Astrocyte of the hippocampus (primary cell): ENCODE measurements around the gene ACOT7.

Experiments
- DNase-seq: peaks from one replicate; pipeline ENCODE4 v3.0.0; 2011; ENCODE audit warnings: low read depth, low spot score

The ACOT7 gene

DNA sequence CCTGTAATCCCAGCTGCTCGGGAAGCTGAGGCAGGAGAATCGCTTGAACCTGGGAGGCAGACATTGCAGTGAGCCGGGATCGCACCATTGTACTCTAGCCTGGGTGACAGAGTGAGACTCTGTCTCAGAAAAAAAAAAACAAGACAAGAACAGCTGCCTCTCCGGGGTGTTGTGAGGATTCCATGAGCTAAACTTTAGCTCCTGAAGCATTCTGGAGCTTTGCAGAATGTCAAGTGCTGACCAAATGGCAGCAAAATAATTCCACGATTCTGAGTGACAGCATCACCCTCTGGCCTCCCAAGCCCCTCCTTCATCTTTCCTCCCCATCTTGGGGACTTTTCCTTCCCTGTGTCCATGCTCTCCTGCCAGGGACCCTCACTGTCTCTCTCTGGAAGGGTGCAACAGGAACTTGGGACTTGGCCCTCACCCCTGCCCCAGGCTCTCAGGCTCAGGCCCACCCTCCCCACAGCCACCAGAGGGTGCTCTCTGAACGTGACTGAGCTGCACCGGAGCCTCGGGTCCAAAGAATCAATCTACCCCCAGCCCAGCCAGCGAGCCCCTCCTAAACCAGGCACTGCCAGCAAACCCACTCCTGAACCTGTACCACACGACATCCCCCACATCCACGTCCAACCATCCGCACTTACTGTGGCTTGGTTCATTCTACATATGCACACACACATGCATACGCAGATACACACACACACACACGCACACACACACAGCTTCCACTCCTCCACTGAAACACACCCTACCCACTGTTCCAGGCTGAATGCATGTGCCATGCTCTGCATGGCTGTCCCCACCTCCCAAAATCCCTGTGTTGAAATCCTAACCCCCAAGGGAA lies 45.7 kb downstream of the ACOT7 start:
- DNase-seq: peak; percentile 64

- no peak for DNase-seq
Observed at GRCh38 chr1:6345460-6345859, 48.1 kb downstream of the ACOT7 start.

DNA sequence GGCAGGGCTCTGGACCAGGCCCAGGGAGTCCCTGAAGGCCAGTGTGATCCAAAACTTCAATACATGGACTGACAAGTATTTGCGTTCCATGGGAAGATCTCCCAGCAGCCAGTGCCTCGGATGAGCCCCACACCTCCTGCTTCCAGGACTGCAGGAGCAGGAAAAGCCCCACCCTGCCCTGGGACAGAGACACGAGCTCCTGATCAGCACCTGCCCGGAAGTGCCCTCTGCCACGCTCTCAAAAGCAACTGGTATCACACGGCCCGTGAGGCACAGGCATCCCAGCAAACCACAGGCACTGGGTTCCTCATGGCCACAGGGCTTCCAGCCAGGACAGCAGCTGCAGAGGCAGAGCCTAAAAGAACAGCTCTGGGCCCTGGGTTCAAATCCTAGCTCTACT lies 48.6 kb downstream of the ACOT7 start:
- no peak for DNase-seq

- DNase-seq: peak; percentile 89
Observed at GRCh38 chr1:6343506-6344405, 49.8 kb downstream of the ACOT7 start.

DNA sequence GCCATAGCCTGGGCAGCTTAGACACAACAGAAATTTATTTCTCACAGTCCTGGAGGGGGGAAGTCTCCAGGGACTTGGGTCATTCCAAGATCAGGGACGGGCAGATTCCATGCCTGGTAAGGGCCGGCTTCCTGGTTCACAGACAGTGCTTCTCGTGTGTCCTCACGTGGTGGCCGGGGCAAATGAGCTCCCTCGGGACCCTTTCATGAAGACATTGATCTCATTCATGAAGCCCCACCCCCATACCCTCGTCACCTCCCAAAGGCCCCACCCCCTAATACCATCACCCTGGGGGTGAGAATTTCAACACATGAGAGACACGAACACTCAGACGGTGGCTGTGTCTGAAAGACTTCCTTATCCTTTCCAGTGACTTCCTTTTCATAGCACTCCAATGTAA lies 51.5 kb downstream of the ACOT7 start:
- no peak for DNase-seq

DNA sequence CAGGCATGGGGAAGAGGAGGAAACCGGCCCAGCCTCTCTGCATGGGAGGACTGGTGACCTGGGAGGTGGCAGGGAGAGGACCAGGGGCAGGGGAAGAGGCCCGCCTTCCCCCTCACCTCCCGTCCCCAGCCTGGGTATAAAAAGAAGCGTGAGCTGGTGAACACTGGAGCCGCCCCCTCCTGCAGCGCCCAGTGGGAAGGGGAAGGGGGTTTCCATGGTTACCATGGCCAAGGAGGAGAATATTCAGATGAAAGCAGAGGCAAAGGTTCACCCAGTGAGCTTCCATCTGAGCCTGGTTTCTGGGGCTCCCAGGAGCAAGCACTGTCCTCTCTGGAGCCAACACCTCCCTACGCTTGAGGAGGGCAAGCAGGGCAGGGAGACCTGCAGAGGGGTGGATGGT lies 54.9 kb downstream of the ACOT7 start:
- no peak for DNase-seq

DNA sequence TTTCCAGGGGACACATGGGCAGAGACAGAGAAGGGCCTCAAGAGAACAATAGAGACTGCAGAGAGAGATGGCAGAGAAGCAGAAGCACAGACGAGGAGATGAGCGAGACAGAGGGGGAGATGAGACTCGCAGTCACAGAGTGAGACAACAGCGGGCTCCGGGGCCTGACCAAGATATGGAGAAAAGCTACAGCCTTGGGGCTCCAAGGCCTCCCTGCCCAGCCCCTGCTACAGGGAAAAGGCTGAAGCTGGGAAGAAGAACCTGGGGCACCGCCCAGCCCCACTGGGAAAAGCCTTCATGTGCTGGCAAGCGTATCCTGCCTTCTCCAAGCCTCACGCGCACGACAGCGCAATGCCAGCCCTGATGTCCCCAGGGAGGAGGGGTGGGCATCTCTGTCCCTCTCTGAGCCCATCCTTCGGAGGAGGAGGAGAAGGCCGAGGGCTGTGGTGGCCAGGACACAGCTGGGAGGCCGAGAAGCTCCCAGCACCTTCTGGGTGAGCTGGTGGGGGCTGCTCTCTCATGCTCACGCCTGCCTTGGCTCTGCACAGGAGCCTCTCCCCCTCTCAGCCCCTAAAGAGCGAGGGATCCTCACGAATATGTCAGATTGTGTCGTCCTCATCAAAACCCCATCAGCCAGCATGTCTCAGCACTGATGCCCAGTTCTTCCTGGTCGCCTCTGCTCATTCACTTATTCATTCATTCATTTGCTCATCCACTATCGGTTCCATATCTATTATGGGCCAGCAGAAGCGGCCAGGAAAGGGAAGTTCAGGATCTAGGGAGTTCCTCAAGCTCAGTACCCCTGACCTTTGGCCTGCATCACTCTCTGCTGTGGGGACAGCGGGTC lies 56.6 kb downstream of the ACOT7 start:
- no peak for DNase-seq

- DNase-seq: no peak
Observed at GRCh38 chr1:6334261-6334993, 59.1 kb downstream of the ACOT7 start.

DNA sequence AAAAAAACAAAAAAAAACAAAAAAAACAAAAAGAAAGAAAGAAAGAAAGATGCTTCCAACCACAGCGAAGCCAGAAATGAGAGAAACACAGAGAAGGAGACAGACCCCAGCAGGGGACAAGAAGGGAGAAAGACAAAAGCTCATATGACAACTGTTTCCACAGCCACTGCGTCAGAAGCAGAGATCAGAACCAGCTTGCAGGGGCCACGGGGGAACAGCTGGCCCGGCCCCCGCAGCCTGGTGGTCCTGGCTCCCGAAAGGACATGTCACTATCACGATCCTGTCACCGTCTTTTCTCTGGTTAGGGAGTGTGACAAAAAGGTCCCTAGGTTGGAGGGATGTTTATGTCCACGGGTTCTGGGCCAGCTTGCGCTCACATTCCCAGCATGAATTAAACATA lies 60.7 kb downstream of the ACOT7 start:
- DNase-seq: no peak

GRCh38 chr1:6331543-6332273 lies 61.9 kb downstream of the ACOT7 start:
- no peak for DNase-seq

- DNase-seq: peak; percentile 87
Observed at GRCh38 chr1:6330410-6330911, 63.1 kb downstream of the ACOT7 start.

- DNase-seq: peak; percentile 34
Observed at GRCh38 chr1:6329851-6330250, 63.7 kb downstream of the ACOT7 start.

DNA sequence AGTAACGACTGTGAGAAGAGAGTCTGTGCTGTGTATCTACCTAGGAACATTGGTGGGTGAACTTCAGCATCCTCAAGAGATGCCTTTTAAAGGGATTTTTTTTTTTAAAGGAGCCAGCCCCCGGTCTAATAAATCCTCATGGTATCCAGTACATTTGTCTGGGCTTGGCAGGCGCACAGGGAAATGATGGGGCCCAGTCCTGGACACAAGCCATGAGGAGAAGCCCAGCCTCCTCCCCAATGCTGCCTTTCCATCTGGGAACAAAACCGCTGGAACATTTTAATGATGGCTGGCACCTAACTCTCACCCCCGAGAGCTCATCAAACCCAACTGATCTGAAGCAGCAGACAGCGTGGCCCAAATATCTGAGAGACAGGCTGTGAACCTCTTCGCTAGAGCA lies 64.2 kb downstream of the ACOT7 start:
- DNase-seq: peak; percentile 40

DNA sequence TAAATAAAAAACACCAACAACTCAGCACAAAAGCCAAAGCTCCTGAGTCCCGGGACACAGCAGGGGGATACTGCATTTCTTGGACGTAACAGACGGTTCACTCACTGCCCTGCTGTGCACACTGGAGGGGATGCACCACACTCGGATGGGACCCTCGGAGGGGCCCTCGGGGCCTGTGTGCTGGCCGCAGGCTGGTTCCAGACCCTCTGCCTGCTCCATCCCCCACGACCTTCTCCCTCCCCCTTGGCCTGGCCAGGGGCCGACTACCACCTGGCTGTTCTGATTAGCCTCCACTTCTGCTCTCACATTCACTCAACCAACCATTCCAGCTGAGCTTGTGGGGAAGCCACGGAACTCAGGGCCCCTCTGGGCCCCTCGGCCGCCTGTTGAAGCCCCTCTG lies 64.9 kb downstream of the ACOT7 start:
- no peak for DNase-seq

GRCh38 chr1:6328091-6328490 lies 65.5 kb downstream of the ACOT7 start:
- no peak for DNase-seq

DNA sequence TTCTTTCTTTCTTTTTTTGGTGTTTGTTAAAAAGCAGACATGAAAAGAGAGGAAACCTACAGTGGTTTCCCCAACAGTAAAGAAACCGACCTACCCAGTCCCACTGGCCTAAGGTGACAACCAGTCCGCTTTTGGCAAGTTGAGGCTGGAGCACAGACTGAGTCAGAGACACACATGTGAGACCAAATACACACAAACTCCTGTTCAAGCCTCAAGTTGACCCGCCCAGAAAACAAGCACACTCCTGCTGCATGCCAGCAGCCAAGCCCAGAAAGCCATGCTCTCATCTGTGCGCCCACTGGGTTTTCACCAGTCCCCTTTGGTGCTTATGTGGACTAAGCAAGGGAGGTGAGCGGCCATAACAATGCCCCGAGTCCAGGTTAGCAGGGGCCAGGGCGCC lies 68.1 kb downstream of the ACOT7 start:
- no peak for DNase-seq

- DNase-seq: no peak
Observed at GRCh38 chr1:6322161-6322560, 71.4 kb downstream of the ACOT7 start.

GRCh38 chr1:6321205-6321604 lies 72.4 kb downstream of the ACOT7 start:
- DNase-seq: no peak

DNA sequence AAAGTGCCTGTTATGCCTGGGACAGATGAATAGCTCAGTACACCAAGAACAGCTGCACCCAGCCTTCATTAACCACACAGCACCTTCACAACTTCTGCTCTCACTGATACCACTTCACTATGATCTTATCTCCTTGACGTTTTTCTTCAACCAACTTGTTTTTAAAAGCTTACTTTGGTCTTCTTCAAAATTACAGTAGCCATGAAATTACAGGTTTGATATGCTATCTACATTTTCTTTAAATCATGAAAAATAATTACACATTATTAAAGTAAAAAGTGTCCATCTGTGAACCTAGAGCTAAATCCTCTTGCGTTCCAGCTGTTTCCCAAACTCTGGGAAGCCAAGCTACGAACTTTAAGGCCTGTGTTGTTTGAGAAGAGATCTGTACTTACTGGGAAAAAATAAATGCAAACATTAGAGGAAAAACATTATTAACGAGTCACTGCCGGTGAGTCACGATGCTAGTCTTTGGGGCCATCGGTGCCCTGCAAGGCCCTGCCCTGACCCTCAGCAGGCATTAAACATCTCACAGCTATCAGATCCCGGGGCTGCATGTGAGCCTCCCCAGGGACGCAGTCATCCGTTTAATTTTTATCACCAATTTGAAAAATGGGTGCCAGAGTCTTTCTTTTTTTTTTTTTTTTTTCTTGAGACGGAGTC lies 76.3 kb downstream of the ACOT7 start:
- peak; percentile 37 for DNase-seq
